Upper lobe of right lung (tissue), 1 donor: Measurements from ENCODE around the gene SGK1. TPM values are rescaled to one million over a fixed set of nuclear protein-coding genes. Genes with fewer than 3 reads are reported as not detected.
"Not testable (repeated sequence)": the region's sequence is repeated elsewhere in the genome, so short reads cannot be mapped to it uniquely, and the experiment has no call there.

ENCODE experiments used
- ATAC-seq: fragments of 200-7000 bp; cut with Tn5 transposase; one replicate; pipeline ENCODE4 v1.9.1; 2020; ENCODE audit warnings: mild to moderate bottlenecking, moderate library complexity
- DNase-seq: peaks from one replicate; pipeline ENCODE4 v3.0.0-alpha.2; 2020
- H3K27ac ChIP-seq: fragments of 200-600 bp; one replicate; pipeline ENCODE4 v1.8.0; 2022
- H3K27me3 ChIP-seq: fragments of 200-600 bp; one replicate; pipeline ENCODE4 v1.8.0; 2022; ENCODE audit warnings: mild to moderate bottlenecking
- H3K36me3 ChIP-seq: fragments of 200-600 bp; one replicate; pipeline ENCODE4 v1.8.0; 2022
- H3K4me1 ChIP-seq: fragments of 200-600 bp; one replicate; pipeline ENCODE4 v1.8.0; 2022
- H3K4me3 ChIP-seq: fragments of 200-600 bp; one replicate; pipeline ENCODE4 v1.8.0; 2022; ENCODE audit warnings: mild to moderate bottlenecking
- H3K9me3 ChIP-seq: fragments of 200-600 bp; one replicate; pipeline ENCODE4 v1.8.0; 2022
- intact Hi-C: fragments of 100-400 bp; cut with DNase I; formaldehyde crosslinking; loops from one replicate; pipeline ENCODE4 v1.11.0; 2022
- total RNA-seq: library from RNA; stranded (reverse); fragmentation: NEBNext Ultra II Directional; extraction: Animal tissue kit (Norgen Biotek cat#: 25700); gene quantifications from one replicate; pipeline ENCODE4 v1.2.1, GENCODE V29; 2021
- TF ChIP-seq, protein P1 (sequence below): fragments of 200-600 bp; IDR thresholded peaks from one replicate; pipeline ENCODE4 v1.8.0; 2022; ENCODE audit warnings: antibody characterized with exemption
- donor health status: DM: no; HTN: yes; CAD: no; lungs with severe emphysema.

Gene SGK1
- total RNA-seq, 1 donor from 2014 or later = 204 TPM

DNA sequence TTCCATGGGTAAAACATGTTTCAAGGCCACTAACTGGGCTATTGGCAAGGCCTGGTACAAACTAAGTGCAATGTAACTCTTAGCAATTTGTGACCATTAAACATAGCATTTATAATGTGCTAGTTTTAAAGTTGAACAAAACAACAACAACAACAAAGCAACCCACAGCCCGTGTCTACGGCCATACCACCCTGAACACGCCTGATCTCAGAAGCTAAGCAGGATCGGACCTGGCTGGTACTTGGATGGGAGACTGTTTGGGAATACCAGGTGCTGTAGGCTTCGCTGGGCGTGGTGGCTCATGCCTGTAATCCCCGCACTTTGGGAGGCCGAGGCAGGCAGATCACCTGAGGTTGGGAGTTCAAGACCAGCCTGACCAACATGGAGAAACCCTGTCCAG is 61.0 kb downstream of the SGK1 start:
- Histone ChIP-seq H3K4me1 (no peaks in the 10 kb centered on the region), H3K4me3 (no peak overlapping the region), H3K27me3 (no peaks in the 10 kb centered on the region), H3K36me3 (no peaks in the 10 kb centered on the region), H3K9me3 (no peaks in the 10 kb centered on the region), H3K27ac (no peak overlapping the region)
- intact Hi-C loops = no loop called here
- DNase-seq (no peak), ATAC-seq (no peak)
- TF ChIP-seq, protein P1, sequence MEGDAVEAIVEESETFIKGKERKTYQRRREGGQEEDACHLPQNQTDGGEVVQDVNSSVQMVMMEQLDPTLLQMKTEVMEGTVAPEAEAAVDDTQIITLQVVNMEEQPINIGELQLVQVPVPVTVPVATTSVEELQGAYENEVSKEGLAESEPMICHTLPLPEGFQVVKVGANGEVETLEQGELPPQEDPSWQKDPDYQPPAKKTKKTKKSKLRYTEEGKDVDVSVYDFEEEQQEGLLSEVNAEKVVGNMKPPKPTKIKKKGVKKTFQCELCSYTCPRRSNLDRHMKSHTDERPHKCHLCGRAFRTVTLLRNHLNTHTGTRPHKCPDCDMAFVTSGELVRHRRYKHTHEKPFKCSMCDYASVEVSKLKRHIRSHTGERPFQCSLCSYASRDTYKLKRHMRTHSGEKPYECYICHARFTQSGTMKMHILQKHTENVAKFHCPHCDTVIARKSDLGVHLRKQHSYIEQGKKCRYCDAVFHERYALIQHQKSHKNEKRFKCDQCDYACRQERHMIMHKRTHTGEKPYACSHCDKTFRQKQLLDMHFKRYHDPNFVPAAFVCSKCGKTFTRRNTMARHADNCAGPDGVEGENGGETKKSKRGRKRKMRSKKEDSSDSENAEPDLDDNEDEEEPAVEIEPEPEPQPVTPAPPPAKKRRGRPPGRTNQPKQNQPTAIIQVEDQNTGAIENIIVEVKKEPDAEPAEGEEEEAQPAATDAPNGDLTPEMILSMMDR = no peak

DNA sequence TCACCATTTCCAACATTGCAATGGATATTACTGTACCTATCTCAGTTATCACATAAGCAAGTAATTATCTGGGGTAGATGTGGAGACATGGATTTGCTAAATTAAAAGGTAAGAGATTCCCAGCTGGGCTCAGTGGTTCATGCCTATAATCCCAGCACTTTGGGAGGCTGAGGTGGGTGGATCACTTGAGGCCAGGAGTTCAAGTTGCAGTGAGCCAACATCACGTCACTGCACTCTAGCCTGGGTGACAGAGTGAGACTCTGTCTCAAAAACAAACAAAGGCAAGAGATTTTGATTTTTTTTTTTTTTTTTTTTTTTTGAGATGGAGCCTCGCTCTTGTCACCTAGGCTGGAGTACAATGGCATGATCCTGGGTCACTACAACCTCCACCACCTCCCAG is 62.6 kb downstream of the SGK1 start:
- H3K9me3 ChIP-seq, H3K4me3 ChIP-seq, ATAC-seq, intact Hi-C loops, H3K4me1 ChIP-seq, H3K27ac ChIP-seq, H3K27me3 ChIP-seq, H3K36me3 ChIP-seq, DNase-seq: not testable (repeated sequence)

DNA sequence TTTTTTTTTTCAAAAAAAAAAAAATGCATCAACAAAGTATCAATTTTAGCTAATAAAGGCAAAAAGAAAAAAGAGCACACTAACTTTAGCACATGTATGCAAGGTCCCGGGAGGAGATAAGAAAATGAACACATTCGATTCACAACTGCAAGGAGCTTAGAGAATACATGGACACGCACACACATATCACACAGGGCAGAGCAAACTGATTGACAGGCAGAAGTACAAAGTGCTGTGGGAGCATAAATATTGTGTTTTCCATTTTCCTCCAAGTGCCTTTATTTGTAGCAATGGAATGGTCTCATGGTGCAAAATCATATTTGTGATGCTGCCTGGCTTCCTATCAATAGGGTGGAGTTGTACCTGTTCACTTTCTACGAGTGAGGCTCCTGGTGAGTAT is 63.8 kb downstream of the SGK1 start:
- Histone ChIP-seq H3K27me3 (no peaks in the 10 kb centered on the region), H3K27ac (no peak overlapping the region), H3K4me1 (peaks cover 12% of the 10 kb centered on the region), H3K4me3 (no peak overlapping the region), H3K36me3 (no peaks in the 10 kb centered on the region), H3K9me3 (no peaks in the 10 kb centered on the region)
- intact Hi-C loops = no loop called here
- ATAC-seq (no peak), DNase-seq (no peak)
- TF ChIP-seq, protein P1 = no peak

DNA sequence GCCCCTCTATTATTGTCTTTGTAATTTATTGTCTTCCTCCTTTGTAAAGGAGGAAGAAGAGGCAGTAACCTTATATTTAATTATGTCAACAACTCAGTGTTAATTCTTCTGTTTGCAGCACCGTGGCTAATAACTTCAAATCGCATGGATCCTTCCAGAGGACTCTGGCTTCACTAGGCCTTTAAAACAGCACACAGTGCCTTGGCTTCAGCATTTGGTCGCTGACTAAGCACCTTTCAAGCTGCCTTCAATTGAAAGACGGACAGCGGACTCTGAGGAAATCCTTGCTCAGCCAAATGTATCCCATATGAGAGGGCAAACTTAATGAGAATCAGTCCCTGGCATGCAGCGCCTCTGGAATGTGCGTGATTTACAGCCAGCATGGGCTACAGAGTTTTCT is 64.2 kb downstream of the SGK1 start:
- DNase-seq (no peak), ATAC-seq (no peak)
- TF ChIP-seq, protein P1 = no peak
- Histone ChIP-seq H3K36me3 (no peaks in the 10 kb centered on the region), H3K9me3 (no peaks in the 10 kb centered on the region), H3K27me3 (no peaks in the 10 kb centered on the region), H3K4me3 (no peak overlapping the region), H3K4me1 (peaks cover 12% of the 10 kb centered on the region), H3K27ac (no peak overlapping the region)
- intact Hi-C loops = no loop called here

DNA sequence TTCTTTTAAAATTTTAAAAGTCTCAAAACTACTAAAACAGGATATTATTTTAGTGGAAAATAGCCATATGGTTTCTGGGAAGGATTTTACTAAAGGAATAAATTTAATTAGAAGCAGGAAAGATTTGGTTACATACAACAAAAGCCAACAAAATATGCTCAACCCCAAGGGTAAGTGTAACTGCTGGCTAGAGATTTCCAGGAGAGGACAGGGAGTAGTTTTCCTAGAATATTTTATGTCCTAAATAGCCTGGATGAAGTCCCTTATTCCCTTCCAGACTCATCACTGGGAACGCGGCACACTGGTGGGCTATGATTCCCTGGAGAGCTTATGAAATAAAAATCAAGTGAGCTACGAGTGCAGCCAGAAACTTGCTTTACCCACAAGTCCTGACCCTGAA is 66.6 kb downstream of the SGK1 start:
- TF ChIP-seq, protein P1 = no peak
- Histone ChIP-seq H3K9me3 (no peaks in the 10 kb centered on the region), H3K27me3 (no peaks in the 10 kb centered on the region), H3K36me3 (no peaks in the 10 kb centered on the region), H3K4me3 (no peak overlapping the region), H3K4me1 (peaks cover 12% of the 10 kb centered on the region), H3K27ac (no peak overlapping the region)
- ATAC-seq (no peak), DNase-seq (no peak)
- intact Hi-C loops = no loop called here

DNA sequence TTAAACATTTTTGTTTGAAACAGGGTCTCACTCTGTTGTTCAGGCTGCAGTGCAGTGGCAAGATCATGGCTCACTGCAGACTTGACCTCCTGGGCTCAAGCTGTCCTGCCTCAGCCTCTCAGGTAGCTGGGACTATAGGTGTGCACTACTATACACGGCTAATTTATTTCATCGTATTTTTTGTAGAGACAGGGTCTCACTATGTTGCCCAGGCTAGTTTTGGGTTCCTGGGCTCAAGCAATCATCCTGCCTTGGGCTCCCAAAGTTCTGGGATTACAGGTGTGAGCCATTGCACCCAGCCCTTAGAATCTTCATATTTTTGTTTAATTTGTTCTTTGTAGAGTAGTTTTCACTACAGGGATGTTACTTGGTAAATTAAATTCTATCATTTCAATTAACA is 67.1 kb downstream of the SGK1 start:
- Histone ChIP-seq H3K4me3 (no peak overlapping the region), H3K4me1 (peaks cover 12% of the 10 kb centered on the region), H3K27me3 (no peaks in the 10 kb centered on the region), H3K9me3 (no peaks in the 10 kb centered on the region), H3K27ac (no peak overlapping the region), H3K36me3 (no peaks in the 10 kb centered on the region)
- TF ChIP-seq, protein P1 = no peak
- intact Hi-C loops = no loop called here
- DNase-seq = no peak
- ATAC-seq = no peak
